WTC11 (cell line): ENCODE results near the gene EYS.

ENCODE experiments used
- FOXP1 ChIP-seq: sonication (generic); formaldehyde crosslinking; IDR thresholded peaks from 2 replicates; pipeline ENCODE4 v1.8.0; 2022; ENCODE audit warnings: missing genetic modification reagents, mild to moderate bottlenecking, moderate library complexity, borderline replicate concordance
- GRHL2 ChIP-seq: fragments of 250-450 bp; sonication (Bioruptor Pico); IDR thresholded peaks from 2 replicates; pipeline ENCODE4 v1.8.0; 2022; ENCODE audit warnings: mild to moderate bottlenecking, moderate library complexity; ENCODE audit not compliant: insufficient replicate concordance, severe bottlenecking
- JUN ChIP-seq: sonication (generic); formaldehyde crosslinking; IDR thresholded peaks from 2 replicates; pipeline ENCODE4 v1.8.0; 2023; ENCODE audit warnings: mild to moderate bottlenecking, missing genetic modification reagents
- ZBTB21 ChIP-seq: sonication (generic); formaldehyde crosslinking; IDR thresholded peaks from 2 replicates; pipeline ENCODE4 v1.8.1; 2023; ENCODE audit warnings: mild to moderate bottlenecking, missing genetic modification reagents, borderline replicate concordance
- TF ChIP-seq, protein P1 (sequence below): fragments of 200-600 bp; IDR thresholded peaks from 2 replicates; pipeline ENCODE4 v1.8.0; 2022; ENCODE audit warnings: antibody characterized with exemption
- TF ChIP-seq, protein P2 (sequence below): sonication (generic); formaldehyde crosslinking; IDR thresholded peaks from 2 replicates; pipeline ENCODE4 v1.8.0; 2022; ENCODE audit warnings: mild to moderate bottlenecking, missing genetic modification reagents
- TF ChIP-seq, protein P3 (sequence below): sonication (generic); formaldehyde crosslinking; IDR thresholded peaks from 2 replicates; pipeline ENCODE4 v1.8.1; 2022; ENCODE audit warnings: missing genetic modification reagents, borderline replicate concordance
- TF ChIP-seq, protein P4 (sequence below): fragments of 250-450 bp; sonication (Bioruptor Pico); IDR thresholded peaks from 2 replicates; pipeline ENCODE4 v1.9.0; 2021; ENCODE audit warnings: moderate library complexity, mild to moderate bottlenecking, inconsistent platforms, borderline replicate concordance
- TF ChIP-seq, protein P5 (sequence below): sonication (generic); formaldehyde crosslinking; conservative IDR thresholded peaks from 2 replicates; pipeline ENCODE4 v1.8.1; 2022; ENCODE audit warnings: mild to moderate bottlenecking, missing genetic modification reagents
- TF ChIP-seq, protein P6 (sequence below): sonication (generic); formaldehyde crosslinking; IDR thresholded peaks from 2 replicates; pipeline ENCODE4 v1.8.1; 2022; ENCODE audit warnings: mild to moderate bottlenecking, moderate library complexity, missing genetic modification reagents

DNA sequence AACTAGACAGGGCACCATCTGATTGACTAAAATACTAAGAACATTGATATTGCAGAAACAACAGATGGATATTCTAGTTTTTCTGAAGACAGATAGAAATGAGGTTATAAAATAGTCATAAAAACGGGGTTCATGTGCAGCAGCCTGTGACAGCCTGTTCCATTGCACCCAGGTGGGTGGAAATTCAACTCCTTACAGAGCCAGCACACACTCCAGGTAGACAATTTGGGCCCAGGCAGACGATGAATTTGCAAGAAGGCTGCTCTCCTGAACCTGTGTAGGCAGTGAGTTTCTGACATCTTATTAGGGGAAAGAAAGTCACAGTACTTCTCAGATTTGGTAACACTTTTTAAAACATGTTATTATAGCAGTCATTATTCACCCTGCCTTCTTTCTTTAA lies 1657.3 kb downstream of the EYS start:
- TF ChIP-seq, protein P1, sequence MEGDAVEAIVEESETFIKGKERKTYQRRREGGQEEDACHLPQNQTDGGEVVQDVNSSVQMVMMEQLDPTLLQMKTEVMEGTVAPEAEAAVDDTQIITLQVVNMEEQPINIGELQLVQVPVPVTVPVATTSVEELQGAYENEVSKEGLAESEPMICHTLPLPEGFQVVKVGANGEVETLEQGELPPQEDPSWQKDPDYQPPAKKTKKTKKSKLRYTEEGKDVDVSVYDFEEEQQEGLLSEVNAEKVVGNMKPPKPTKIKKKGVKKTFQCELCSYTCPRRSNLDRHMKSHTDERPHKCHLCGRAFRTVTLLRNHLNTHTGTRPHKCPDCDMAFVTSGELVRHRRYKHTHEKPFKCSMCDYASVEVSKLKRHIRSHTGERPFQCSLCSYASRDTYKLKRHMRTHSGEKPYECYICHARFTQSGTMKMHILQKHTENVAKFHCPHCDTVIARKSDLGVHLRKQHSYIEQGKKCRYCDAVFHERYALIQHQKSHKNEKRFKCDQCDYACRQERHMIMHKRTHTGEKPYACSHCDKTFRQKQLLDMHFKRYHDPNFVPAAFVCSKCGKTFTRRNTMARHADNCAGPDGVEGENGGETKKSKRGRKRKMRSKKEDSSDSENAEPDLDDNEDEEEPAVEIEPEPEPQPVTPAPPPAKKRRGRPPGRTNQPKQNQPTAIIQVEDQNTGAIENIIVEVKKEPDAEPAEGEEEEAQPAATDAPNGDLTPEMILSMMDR: no peak
- TF ChIP-seq, protein P2, sequence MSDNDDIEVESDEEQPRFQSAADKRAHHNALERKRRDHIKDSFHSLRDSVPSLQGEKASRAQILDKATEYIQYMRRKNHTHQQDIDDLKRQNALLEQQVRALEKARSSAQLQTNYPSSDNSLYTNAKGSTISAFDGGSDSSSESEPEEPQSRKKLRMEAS: no peak
- TF ChIP-seq, protein P3, sequence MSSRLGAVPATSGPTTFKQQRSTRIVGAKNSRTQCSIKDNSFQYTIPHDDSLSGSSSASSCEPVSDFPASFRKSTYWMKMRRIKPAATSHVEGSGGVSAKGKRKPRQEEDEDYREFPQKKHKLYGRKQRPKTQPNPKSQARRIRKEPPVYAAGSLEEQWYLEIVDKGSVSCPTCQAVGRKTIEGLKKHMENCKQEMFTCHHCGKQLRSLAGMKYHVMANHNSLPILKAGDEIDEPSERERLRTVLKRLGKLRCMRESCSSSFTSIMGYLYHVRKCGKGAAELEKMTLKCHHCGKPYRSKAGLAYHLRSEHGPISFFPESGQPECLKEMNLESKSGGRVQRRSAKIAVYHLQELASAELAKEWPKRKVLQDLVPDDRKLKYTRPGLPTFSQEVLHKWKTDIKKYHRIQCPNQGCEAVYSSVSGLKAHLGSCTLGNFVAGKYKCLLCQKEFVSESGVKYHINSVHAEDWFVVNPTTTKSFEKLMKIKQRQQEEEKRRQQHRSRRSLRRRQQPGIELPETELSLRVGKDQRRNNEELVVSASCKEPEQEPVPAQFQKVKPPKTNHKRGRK (CRISPR knock-in tag): no peak
- TF ChIP-seq JUN (CRISPR knock-in tag) (no peak), GRHL2 (CRISPR knock-in tag) (no peak), ZBTB21 (CRISPR knock-in tag) (no peak), FOXP1 (CRISPR knock-in tag) (no peak)
- TF ChIP-seq, protein P4, sequence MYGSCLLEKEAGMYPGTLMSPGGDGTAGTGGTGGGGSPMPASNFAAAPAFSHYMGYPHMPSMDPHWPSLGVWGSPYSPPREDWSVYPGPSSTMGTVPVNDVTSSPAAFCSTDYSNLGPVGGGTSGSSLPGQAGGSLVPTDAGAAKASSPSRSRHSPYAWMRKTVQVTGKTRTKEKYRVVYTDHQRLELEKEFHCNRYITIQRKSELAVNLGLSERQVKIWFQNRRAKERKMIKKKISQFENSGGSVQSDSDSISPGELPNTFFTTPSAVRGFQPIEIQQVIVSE (CRISPR knock-in tag): no peak
- TF ChIP-seq, protein P5, sequence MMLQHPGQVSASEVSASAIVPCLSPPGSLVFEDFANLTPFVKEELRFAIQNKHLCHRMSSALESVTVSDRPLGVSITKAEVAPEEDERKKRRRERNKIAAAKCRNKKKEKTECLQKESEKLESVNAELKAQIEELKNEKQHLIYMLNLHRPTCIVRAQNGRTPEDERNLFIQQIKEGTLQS: no peak
- TF ChIP-seq, protein P6, sequence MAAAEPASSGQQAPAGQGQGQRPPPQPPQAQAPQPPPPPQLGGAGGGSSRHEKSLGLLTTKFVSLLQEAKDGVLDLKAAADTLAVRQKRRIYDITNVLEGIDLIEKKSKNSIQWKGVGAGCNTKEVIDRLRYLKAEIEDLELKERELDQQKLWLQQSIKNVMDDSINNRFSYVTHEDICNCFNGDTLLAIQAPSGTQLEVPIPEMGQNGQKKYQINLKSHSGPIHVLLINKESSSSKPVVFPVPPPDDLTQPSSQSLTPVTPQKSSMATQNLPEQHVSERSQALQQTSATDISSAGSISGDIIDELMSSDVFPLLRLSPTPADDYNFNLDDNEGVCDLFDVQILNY: no peak
